ENCODE results near the gene COBL.

DNA sequence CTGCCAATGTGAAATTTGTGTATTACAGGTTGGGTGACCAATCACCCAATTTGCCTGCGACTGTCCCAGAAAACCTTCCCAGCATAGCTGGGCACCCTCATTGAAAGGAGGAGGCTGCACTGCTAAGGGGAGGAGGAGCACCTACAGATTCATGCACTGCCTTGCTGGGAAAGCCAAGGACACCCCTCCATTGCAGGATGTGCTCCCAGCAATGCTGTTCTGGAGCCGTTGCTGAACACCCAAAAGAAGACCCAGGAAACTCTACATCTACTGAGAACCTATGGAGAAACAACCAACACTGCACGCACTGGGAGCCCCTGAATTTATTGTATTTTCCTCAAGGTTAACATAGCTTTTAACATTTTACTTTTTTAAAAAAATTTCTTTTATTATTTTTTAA, 295.7 kb downstream of the COBL start:
- TF ChIP-seq, protein P1, sequence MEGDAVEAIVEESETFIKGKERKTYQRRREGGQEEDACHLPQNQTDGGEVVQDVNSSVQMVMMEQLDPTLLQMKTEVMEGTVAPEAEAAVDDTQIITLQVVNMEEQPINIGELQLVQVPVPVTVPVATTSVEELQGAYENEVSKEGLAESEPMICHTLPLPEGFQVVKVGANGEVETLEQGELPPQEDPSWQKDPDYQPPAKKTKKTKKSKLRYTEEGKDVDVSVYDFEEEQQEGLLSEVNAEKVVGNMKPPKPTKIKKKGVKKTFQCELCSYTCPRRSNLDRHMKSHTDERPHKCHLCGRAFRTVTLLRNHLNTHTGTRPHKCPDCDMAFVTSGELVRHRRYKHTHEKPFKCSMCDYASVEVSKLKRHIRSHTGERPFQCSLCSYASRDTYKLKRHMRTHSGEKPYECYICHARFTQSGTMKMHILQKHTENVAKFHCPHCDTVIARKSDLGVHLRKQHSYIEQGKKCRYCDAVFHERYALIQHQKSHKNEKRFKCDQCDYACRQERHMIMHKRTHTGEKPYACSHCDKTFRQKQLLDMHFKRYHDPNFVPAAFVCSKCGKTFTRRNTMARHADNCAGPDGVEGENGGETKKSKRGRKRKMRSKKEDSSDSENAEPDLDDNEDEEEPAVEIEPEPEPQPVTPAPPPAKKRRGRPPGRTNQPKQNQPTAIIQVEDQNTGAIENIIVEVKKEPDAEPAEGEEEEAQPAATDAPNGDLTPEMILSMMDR (IDR thresholded peaks at IDR 0.05; ENCODE audit: low read depth, low read length, poor library complexity, severe bottlenecking) = no peak
- no peak for TF ChIP-seq EZH2phosphoT487 (IDR thresholded peaks at IDR 0.05; ENCODE audit: borderline replicate concordance, low read length)
